Upper lobe of left lung (tissue), 4 donors: ENCODE measurements around the gene TCHP.

ENCODE experiments used
- EP300 ChIP-seq, 4 donors: sonication (generic); formaldehyde crosslinking; IDR thresholded peaks; one replicate each; pipeline ENCODE4 v1.5.1; 2017; ENCODE audit warnings: antibody characterized with exemption in 4 of 4, control low read depth in 2 of 4
- POLR2A ChIP-seq, 4 donors: fragments of 450-650 bp; IDR thresholded peaks; one replicate each; pipeline ENCODE4 v1.5.1; 2016 to 2017; ENCODE audit warnings: antibody characterized with exemption in 4 of 4, mild to moderate bottlenecking in 2 of 4
- TF ChIP-seq, protein P1 (sequence below), 6 experiments: fragments of 450-650 bp in 4 of 6; fragments of 200-600 bp in 2 of 6; sonication (generic) in 2 of 6; IDR thresholded peaks; one replicate each; pipeline ENCODE4 v1.5.1; 2016 to 2019; ENCODE audit warnings: antibody characterized with exemption in 6 of 6

DNA sequence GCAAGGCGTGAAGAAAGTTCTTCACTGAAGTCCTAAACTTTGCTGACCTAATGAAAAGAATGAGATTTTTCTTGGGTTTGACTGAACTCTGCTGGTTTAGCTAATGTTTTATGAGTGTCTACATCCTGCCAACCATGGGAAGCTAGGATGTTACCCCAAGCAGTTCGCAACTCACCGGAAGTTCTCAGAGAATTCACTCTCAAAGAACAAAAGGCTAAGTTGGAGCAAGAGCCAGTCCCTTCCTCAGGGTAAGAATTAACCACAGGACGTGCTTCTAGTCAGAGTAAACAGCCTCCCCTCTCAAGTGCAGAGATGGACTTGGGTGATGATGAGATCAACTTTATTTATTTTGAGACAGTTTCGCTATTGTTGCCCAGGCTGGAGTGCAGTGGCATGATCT, 37.3 kb downstream of the TCHP start:
- TF ChIP-seq EP300 (IDR thresholded peaks at IDR 0.05), result no peak
- TF ChIP-seq, protein P1, sequence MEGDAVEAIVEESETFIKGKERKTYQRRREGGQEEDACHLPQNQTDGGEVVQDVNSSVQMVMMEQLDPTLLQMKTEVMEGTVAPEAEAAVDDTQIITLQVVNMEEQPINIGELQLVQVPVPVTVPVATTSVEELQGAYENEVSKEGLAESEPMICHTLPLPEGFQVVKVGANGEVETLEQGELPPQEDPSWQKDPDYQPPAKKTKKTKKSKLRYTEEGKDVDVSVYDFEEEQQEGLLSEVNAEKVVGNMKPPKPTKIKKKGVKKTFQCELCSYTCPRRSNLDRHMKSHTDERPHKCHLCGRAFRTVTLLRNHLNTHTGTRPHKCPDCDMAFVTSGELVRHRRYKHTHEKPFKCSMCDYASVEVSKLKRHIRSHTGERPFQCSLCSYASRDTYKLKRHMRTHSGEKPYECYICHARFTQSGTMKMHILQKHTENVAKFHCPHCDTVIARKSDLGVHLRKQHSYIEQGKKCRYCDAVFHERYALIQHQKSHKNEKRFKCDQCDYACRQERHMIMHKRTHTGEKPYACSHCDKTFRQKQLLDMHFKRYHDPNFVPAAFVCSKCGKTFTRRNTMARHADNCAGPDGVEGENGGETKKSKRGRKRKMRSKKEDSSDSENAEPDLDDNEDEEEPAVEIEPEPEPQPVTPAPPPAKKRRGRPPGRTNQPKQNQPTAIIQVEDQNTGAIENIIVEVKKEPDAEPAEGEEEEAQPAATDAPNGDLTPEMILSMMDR (IDR thresholded peaks at IDR 0.05), result no peak
- TF ChIP-seq POLR2A (IDR thresholded peaks at IDR 0.05), result no peak
